Gastroesophageal sphincter (tissue), 4 donors: ENCODE results near the gene SRPX2. TPM values are rescaled to one million over a fixed set of nuclear protein-coding genes. Genes with fewer than 3 reads are reported as not detected.

Experiments
- ATAC-seq: fragments of 150-250 bp; one replicate; pipeline ENCODE4 v1.9.1; 2016; ENCODE audit warnings: mild to moderate bottlenecking, moderate library complexity
- H3K27ac ChIP-seq, 4 donors: fragments of 200-600 bp; sonication (generic) in 3 of 4; 1 replicate in 3 of 4; 2 replicates in 1 of 4; pipeline ENCODE4 v1.5.1; 2016 to 2019
- H3K27me3 ChIP-seq: fragments of 200-600 bp; sonication (generic); one replicate; pipeline ENCODE4 v1.5.1; 2019
- H3K36me3 ChIP-seq, 2 donors: fragments of 200-600 bp; sonication (generic); one replicate each; pipeline ENCODE4 v1.5.1; 2019; ENCODE audit warnings: control low read depth in 1 of 2
- H3K4me1 ChIP-seq, 3 donors: fragments of 200-600 bp; sonication (generic); 1 replicate in 2 of 3; 2 replicates in 1 of 3; pipeline ENCODE4 v1.5.1; 2016 to 2019; ENCODE audit warnings: control low read depth in 2 of 3
- H3K4me3 ChIP-seq, 2 donors: fragments of 200-600 bp; sonication (generic); one replicate each; pipeline ENCODE4 v1.5.1; 2019; ENCODE audit warnings: mild to moderate bottlenecking in 1 of 2, moderate library complexity in 1 of 2
- H3K9me3 ChIP-seq, 3 donors: fragments of 200-600 bp; sonication (generic); one replicate each; pipeline ENCODE4 v1.5.1; 2017 to 2019; ENCODE audit warnings: control low read depth in 2 of 3
- CTCF ChIP-seq, 4 experiments: fragments of 200-600 bp in 2 of 4; fragments of 450-650 bp in 2 of 4; sonication (generic) in 1 of 4; IDR thresholded peaks; one replicate each; pipeline ENCODE4 v1.5.1; 2017 to 2019; ENCODE audit warnings: antibody characterized with exemption in 4 of 4, mild to moderate bottlenecking in 2 of 4, moderate library complexity in 2 of 4
- EP300 ChIP-seq: sonication (generic); formaldehyde crosslinking; IDR thresholded peaks from one replicate; pipeline ENCODE4 v1.6.1; 2017; ENCODE audit warnings: antibody characterized with exemption, mild to moderate bottlenecking
- POLR2A ChIP-seq, 2 donors: fragments of 450-650 bp; IDR thresholded peaks; one replicate each; pipeline ENCODE4 v1.6.1; 2017; ENCODE audit warnings: antibody characterized with exemption in 2 of 2, mild to moderate bottlenecking in 2 of 2, moderate library complexity in 1 of 2
- POLR2AphosphoS5 ChIP-seq: sonication (generic); formaldehyde crosslinking; IDR thresholded peaks from one replicate; pipeline ENCODE4 v1.6.1; 2017; ENCODE audit warnings: antibody characterized with exemption
- WGBS, 2 donors: methylation state at CpG; one replicate each; pipeline ENCODE4 v1.1.5; 2018; ENCODE audit warnings: low coverage in 1 of 2; 5-methylcytosine and 5-hydroxymethylcytosine counted together
- total RNA-seq, 4 donors: library from RNA; depleted of rRNA; stranded (reverse); fragments of >200 nt; gene quantifications; one replicate each; pipeline ENCODE4 v1.1.0, GENCODE V29; 2016

SRPX2 gene
- total RNA-seq, 4 donors from 2014 or later: 24.7 to 52.1 (median 39.7) TPM

- no peak overlapping the region for H3K4me3 ChIP-seq
- ATAC-seq: no peak
- WGBS, 2 donors: 60 to 69% methylated on average over 4 to 5 of the region's 5 CpGs
Observed at GRCh38 chrX:100625985-100626491, 18.0 kb upstream of the SRPX2 start.

GRCh38 chrX:100635040-100635439 is 9.0 kb upstream of the SRPX2 start:
- no peak for ATAC-seq
- H3K4me3 ChIP-seq: no peak overlapping the region
- WGBS, 2 donors: 59% methylated on average over 5 of the region's 5 CpGs; no CpG with 5 or more reads in 1 of the 2 donors

More at GRCh38 chrX:100625985-100626491, 18.0 kb upstream of the SRPX2 start:
- H3K27me3 ChIP-seq: no peaks in the 10 kb centered on the region
- H3K4me1 ChIP-seq: no peaks in the 10 kb centered on the region
- TF ChIP-seq EP300 (no peak), CTCF (IDR thresholded peaks at IDR 0.05) (no peak), POLR2AphosphoS5 (no peak), POLR2A (IDR thresholded peaks at IDR 0.05) (no peak)
- H3K36me3 ChIP-seq: no peaks in the 10 kb centered on the region
- H3K27ac ChIP-seq: no peak overlapping the region
- H3K9me3 ChIP-seq: no peaks in the 10 kb centered on the region

GRCh38 chrX:100635989-100636320 is 8.0 kb upstream of the SRPX2 start:
- ATAC-seq: no peak
- peaks cover 0 to 27% of the 10 kb centered on the region in 2 donors for H3K36me3 ChIP-seq
- H3K27ac ChIP-seq: peak overlapping the region; percentile 61 to 76 (median 70)
- 0 to 38% methylated on average over 1 to 7 of the region's 8 CpGs for WGBS, 2 donors
- H3K27me3 ChIP-seq: no peaks in the 10 kb centered on the region
- no peaks in the 10 kb centered on the region for H3K9me3 ChIP-seq
- TF ChIP-seq POLR2A (IDR thresholded peaks at IDR 0.05) (no peak), CTCF (IDR thresholded peaks at IDR 0.05) (no peak), EP300 (no peak), POLR2AphosphoS5 (no peak)
- H3K4me1 ChIP-seq: peaks cover 0 to 17% (median 0%) of the 10 kb centered on the region in 3 donors
- peak overlapping the region; percentile 58 to 85 for H3K4me3 ChIP-seq

More at GRCh38 chrX:100635040-100635439, 9.0 kb upstream of the SRPX2 start:
- Histone ChIP-seq H3K36me3 (peaks cover 0 to 27% of the 10 kb centered on the region in 2 donors), H3K27ac (no peak overlapping the region), H3K4me1 (peaks cover 0 to 17% (median 0%) of the 10 kb centered on the region in 3 donors), H3K27me3 (no peaks in the 10 kb centered on the region), H3K9me3 (no peaks in the 10 kb centered on the region)
- TF ChIP-seq POLR2AphosphoS5: no peak
- TF ChIP-seq CTCF (IDR thresholded peaks at IDR 0.05): no peak
- TF ChIP-seq POLR2A (IDR thresholded peaks at IDR 0.05): no peak
- TF ChIP-seq EP300: no peak

GRCh38 chrX:100636321-100636991 is 7.5 kb upstream of the SRPX2 start, which contains the start of gene TSPAN6:
TSPAN6 (minus strand) TSS chrX:100636806; CDS start chrX:100636694, 112 bp downstream.
- no peak for TF ChIP-seq POLR2A (IDR thresholded peaks at IDR 0.05)
- TF ChIP-seq CTCF (IDR thresholded peaks at IDR 0.05): peak; percentile 15 to 58 (median 40)
- Histone ChIP-seq H3K27ac (peak within 1 kb of the TSS; percentile 61 to 76 (median 70)), H3K4me1 (peaks cover 0 to 17% (median 0%) of the 10 kb centered on the region in 3 donors), H3K9me3 (no peaks in the 10 kb centered on the region), H3K36me3 (peaks cover 0 to 23% of the 10 kb centered on the region in 2 donors), H3K4me3 (peak within 1 kb of the TSS; percentile 58 to 85), H3K27me3 (no peaks in the 10 kb centered on the region)
- WGBS, 2 donors: 0 to 30% methylated on average over 6 to 14 of the region's 51 CpGs
- ATAC-seq: peak; percentile 94

- TF ChIP-seq POLR2A (IDR thresholded peaks at IDR 0.05): no peak
- TF ChIP-seq POLR2AphosphoS5: no peak
- TF ChIP-seq CTCF (IDR thresholded peaks at IDR 0.05): no peak
- no peak for TF ChIP-seq EP300
- H3K9me3 ChIP-seq: no peaks in the 10 kb centered on the region
- H3K27ac ChIP-seq: no peak overlapping the region
- H3K4me1 ChIP-seq: peaks cover 0 to 2% (median under 1%) of the 10 kb centered on the region in 3 donors
- 53 to 61% methylated on average over 2 to 3 of the region's 3 CpGs for WGBS, 2 donors
- no peaks in the 10 kb centered on the region for H3K27me3 ChIP-seq
- no peak for ATAC-seq
- H3K4me3 ChIP-seq: no peak overlapping the region
- H3K36me3 ChIP-seq: no peaks in the 10 kb centered on the region
Observed at GRCh38 chrX:100642290-100642689, 1.7 kb upstream of the SRPX2 start.
